MV-4-11 (cell line): ENCODE data around the gene TNNI2.

Experiments used
- DNase-seq: peaks from one replicate; lab custom pipeline; 2025; lab: John Stamatoyannopoulos, UW

TNNI2 gene

GRCh38 chr11:1847006-1847735 lies 8.4 kb downstream of the TNNI2 start:
- no peak for DNase-seq

GRCh38 chr11:1847926-1848639 lies 9.3 kb downstream of the TNNI2 start:
- DNase-seq = peak; percentile 14

- no peak for DNase-seq
Measured at GRCh38 chr11:1848640-1849430, 10.1 kb downstream of the TNNI2 start.

- DNase-seq = no peak
Measured at GRCh38 chr11:1851468-1852180, 12.8 kb downstream of the TNNI2 start.

- DNase-seq = no peak
Measured at GRCh38 chr11:1852271-1852876, 13.6 kb downstream of the TNNI2 start.

- DNase-seq = peak; percentile 88
Measured at GRCh38 chr11:1852877-1853276, 14.1 kb downstream of the TNNI2 start, which contains the start of gene LSP1. Gene LSP1, plus strand, starts transcription at chr11:1853084. Its CDS starts 61 bp downstream, at chr11:1853145.

GRCh38 chr11:1853376-1854131 lies 14.8 kb downstream of the TNNI2 start:
- DNase-seq = no peak

GRCh38 chr11:1854132-1854948 lies 15.6 kb downstream of the TNNI2 start:
- DNase-seq = no peak

GRCh38 chr11:1854949-1855885 lies 16.4 kb downstream of the TNNI2 start:
- no peak for DNase-seq

- no peak for DNase-seq
Measured at GRCh38 chr11:1855886-1856265, 17.1 kb downstream of the TNNI2 start.

GRCh38 chr11:1856306-1857005 lies 17.7 kb downstream of the TNNI2 start:
- DNase-seq = no peak

- DNase-seq = no peak
Measured at GRCh38 chr11:1857064-1857463, 18.3 kb downstream of the TNNI2 start.

GRCh38 chr11:1858154-1858553 lies 19.4 kb downstream of the TNNI2 start:
- DNase-seq = peak; percentile 80

- DNase-seq = no peak
Measured at GRCh38 chr11:1858576-1858975, 19.8 kb downstream of the TNNI2 start.

- DNase-seq = no peak
Measured at GRCh38 chr11:1859004-1859403, 20.2 kb downstream of the TNNI2 start.

GRCh38 chr11:1860108-1860507 lies 21.3 kb downstream of the TNNI2 start:
- DNase-seq = no peak

- DNase-seq = no peak
Measured at GRCh38 chr11:1861435-1862411, 22.9 kb downstream of the TNNI2 start.
